Naive thymus-derived CD4-positive, alpha-beta T cell (primary cell): Measurements from ENCODE around the gene SLC5A8. TPM values are rescaled to one million over a fixed set of nuclear protein-coding genes. Genes with fewer than 3 reads are reported as not detected.

Experiments used
- ATAC-seq: fragments of 150-1000 bp; cut with Tn5 transposase; 2 replicates; pipeline ENCODE4 v1.10.0; 2021; ENCODE audit warnings: mild to moderate bottlenecking, moderate library complexity
- CTCF ChIA-PET: fragments of 350-600 bp; sonication (Branson Sonifier 250); formaldehyde crosslinking; loops from one replicate; lab custom pipeline; 2021; ENCODE audit warnings: antibody characterized with exemption; lab: Charles Lee
- POLR2A ChIA-PET: fragments of 350-600 bp; sonication (Branson Sonifier 250); formaldehyde crosslinking; loops from one replicate; lab custom pipeline; 2021; ENCODE audit warnings: antibody characterized with exemption, inconsistent platforms; lab: Charles Lee
- DNase-seq, 9 donors: peaks; one replicate each; pipeline versions ENCODE4 v3.0.0 to v3.0.0-alpha.2; 2020 to 2022; ENCODE audit warnings: mixed read lengths in 1 of 9
- H3K27ac ChIP-seq: one replicate; pipeline ENCODE4 v1.7.0; 2013; ENCODE audit warnings: mild to moderate bottlenecking, low read depth, low read length, moderate library complexity
- H3K27me3 ChIP-seq, 2 donors: one replicate each; pipeline ENCODE4 v1.7.0; 2013; ENCODE audit warnings: low read length in 2 of 2, mild to moderate bottlenecking in 2 of 2, moderate library complexity in 2 of 2; ENCODE audit not compliant: control insufficient read depth in 2 of 2, insufficient read depth in 2 of 2
- H3K36me3 ChIP-seq, 3 experiments: 1 replicate in 2 of 3; 2 replicates in 1 of 3; pipeline ENCODE4 v1.7.0; 2013; ENCODE audit warnings: low read length in 3 of 3, mild to moderate bottlenecking in 3 of 3, moderate library complexity in 1 of 3; ENCODE audit not compliant: insufficient read depth in 3 of 3, control insufficient read depth in 2 of 3
- H3K4me1 ChIP-seq, 2 donors: one replicate each; pipeline ENCODE4 v1.7.0; 2013; ENCODE audit warnings: low read length in 2 of 2, mild to moderate bottlenecking in 2 of 2, moderate library complexity in 1 of 2; ENCODE audit not compliant: control insufficient read depth in 2 of 2, insufficient read depth in 2 of 2
- H3K4me3 ChIP-seq: 2 replicates; pipeline ENCODE4 v1.7.0; 2013; ENCODE audit warnings: mild to moderate bottlenecking, low read length
- H3K9me3 ChIP-seq, 3 experiments: 1 replicate in 2 of 3; 2 replicates in 1 of 3; pipeline ENCODE4 v1.7.0; 2013; ENCODE audit warnings: low read length in 3 of 3; ENCODE audit not compliant: control insufficient read depth in 2 of 3
- H3K27ac Mint-ChIP-seq, 9 donors: one replicate each; pipeline ENCODE4 v1.8.0; 2020 to 2022; ENCODE audit warnings: mixed read lengths in 9 of 9, mild to moderate bottlenecking in 8 of 9, moderate library complexity in 5 of 9, inconsistent platforms in 2 of 9
- H3K27me3 Mint-ChIP-seq, 5 donors: one replicate each; pipeline ENCODE4 v1.8.0; 2021 to 2022; ENCODE audit warnings: mixed read lengths in 5 of 5, mild to moderate bottlenecking in 1 of 5
- H3K36me3 Mint-ChIP-seq, 5 donors: one replicate each; pipeline ENCODE4 v1.8.0; 2020 to 2022; ENCODE audit warnings: mixed read lengths in 5 of 5, mild to moderate bottlenecking in 3 of 5, inconsistent platforms in 1 of 5
- H3K4me1 Mint-ChIP-seq, 7 donors: one replicate each; pipeline ENCODE4 v1.8.0; 2020 to 2022; ENCODE audit warnings: mixed read lengths in 7 of 7, mild to moderate bottlenecking in 3 of 7, inconsistent platforms in 1 of 7
- H3K4me3 Mint-ChIP-seq, 10 donors: one replicate each; pipeline ENCODE4 v1.8.0; 2020 to 2022; ENCODE audit warnings: mild to moderate bottlenecking in 10 of 10, mixed read lengths in 10 of 10, moderate library complexity in 6 of 10, inconsistent platforms in 2 of 10
- H3K9me3 Mint-ChIP-seq, 11 donors: one replicate each; pipeline ENCODE4 v1.8.0; 2020 to 2022; ENCODE audit warnings: mixed read lengths in 11 of 11, mild to moderate bottlenecking in 4 of 11, inconsistent platforms in 1 of 11, moderate library complexity in 1 of 11
- intact Hi-C, 2 donors: fragments of 100-400 bp; cut with micrococcal nuclease; formaldehyde crosslinking; loops; one replicate each; pipeline ENCODE4 v1.15.1; 2023
- polyA plus RNA-seq, 2 donors: library from polyadenylated mRNA; unstranded; fragments of 300-500 nt; fragmentation: Illumina TruSeq; gene quantifications; one replicate each; pipeline ENCODE4 v1.2.3, GENCODE V29; 2021
- total RNA-seq, 6 experiments: library from RNA in 5 of 6; stranded (reverse) in 5 of 6; gene quantifications; 1 replicate in 5 of 6; 2 replicates in 1 of 6; pipeline ENCODE4 v1.2.3 and lab custom pipeline; 2021 to 2026

SLC5A8 gene
- total and polyA plus RNA-seq, 7 experiments from 2014 or later, result not detected

DNA sequence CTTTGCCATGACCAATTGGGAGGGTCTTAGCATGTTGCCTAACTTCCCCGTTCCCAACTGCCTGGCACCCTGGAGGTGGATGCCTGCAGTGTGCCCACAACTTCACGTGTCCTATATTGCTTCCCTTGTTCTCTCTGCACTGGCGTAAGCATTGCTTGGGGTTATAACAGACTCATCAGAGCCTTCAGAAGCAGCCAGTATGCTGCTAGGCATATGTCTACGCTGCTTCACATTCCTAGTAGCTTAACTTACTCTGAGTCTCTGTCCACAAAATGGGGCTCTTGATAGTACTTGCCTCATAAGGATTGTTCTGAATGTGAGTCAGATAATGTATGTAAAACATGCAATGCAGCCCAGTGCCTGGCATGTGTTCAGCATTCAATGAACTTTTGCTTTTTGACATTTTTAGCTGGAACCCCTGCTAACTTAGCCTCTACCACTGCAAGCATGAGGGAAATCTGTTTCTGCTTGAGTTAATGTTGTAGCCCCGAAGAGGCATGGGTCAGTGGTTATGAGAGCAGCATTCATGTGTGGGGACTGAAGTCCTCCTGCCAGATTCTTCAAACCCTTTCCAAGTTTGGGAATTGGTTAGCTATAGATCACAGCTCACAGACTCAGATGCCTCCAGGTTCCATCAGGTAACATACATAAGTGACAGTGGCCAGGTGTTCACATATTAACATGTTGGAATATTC lies 2.8 kb downstream of the SLC5A8 start:
- Mint-ChIP-seq H3K27ac (no peak overlapping the region), H3K27me3 (peaks cover 38 to 54% (median 40%) of the 10 kb centered on the region in 5 donors), H3K9me3 (peaks cover 0 to 2% (median 0%) of the 10 kb centered on the region in 11 donors), H3K36me3 (no peaks in the 10 kb centered on the region), H3K4me1 (peaks cover 0 to 6% (median 0%) of the 10 kb centered on the region in 7 donors), H3K4me3 (no peak overlapping the region)
- H3K4me1 ChIP-seq, result no peaks in the 10 kb centered on the region
- no peaks in the 10 kb centered on the region for H3K27me3 ChIP-seq
- ATAC-seq, result no peak
- POLR2A ChIA-PET, result no interaction called here
- no peak for DNase-seq
- no peaks in the 10 kb centered on the region for H3K36me3 ChIP-seq
- no peak overlapping the region for H3K27ac ChIP-seq
- H3K9me3 ChIP-seq, result no peaks in the 10 kb centered on the region
- CTCF ChIA-PET, result no interaction called here
- intact Hi-C loops, result no loop called here
- H3K4me3 ChIP-seq, result no peak overlapping the region

DNA sequence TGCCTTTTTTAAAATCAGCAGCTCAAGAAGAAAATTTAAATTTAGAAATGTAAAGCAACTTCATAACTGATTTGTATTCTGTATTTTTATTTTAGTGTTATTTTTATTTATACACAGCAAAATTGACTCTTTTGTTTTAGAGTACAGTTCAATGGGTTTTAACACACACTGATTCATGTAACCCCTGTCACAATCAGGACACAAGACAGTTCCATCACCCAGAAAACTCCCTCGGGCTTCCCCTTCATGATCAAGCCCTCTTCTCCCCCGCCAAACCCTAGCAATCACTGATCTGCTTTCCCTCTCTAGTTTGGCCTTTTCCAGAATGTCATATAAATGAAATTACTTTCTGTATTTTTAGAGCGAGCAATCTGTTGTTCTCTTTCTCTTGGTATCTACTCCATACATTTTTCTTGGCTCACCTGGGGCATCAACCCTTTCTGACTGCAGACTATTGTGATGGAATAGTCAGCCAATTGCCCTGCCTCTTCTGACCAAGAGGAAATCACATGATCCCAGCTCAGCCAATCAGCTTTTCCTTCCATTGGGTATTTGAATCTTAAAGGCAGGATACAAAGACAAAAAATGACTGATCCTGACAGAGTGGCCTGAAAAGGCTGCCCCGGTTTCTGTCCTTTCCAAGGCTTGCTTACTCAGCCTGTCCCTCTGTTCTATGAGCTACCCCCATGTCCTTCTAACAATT lies 5.3 kb downstream of the SLC5A8 start:
- Mint-ChIP-seq H3K4me3 (no peak overlapping the region), H3K27me3 (peaks cover 27 to 40% (median 32%) of the 10 kb centered on the region in 5 donors), H3K36me3 (no peaks in the 10 kb centered on the region), H3K9me3 (peaks cover 0 to 2% (median 0%) of the 10 kb centered on the region in 11 donors), H3K4me1 (peaks cover 0 to 6% (median 0%) of the 10 kb centered on the region in 7 donors), H3K27ac (no peak overlapping the region)
- ATAC-seq (no peak), DNase-seq (no peak)
- Histone ChIP-seq H3K4me1 (no peaks in the 10 kb centered on the region), H3K4me3 (no peak overlapping the region), H3K9me3 (no peaks in the 10 kb centered on the region), H3K36me3 (no peaks in the 10 kb centered on the region), H3K27me3 (no peaks in the 10 kb centered on the region), H3K27ac (no peak overlapping the region)
- intact Hi-C loops, result no loop called here
- ChIA-PET CTCF (no interaction called here), POLR2A (no interaction called here)

DNA sequence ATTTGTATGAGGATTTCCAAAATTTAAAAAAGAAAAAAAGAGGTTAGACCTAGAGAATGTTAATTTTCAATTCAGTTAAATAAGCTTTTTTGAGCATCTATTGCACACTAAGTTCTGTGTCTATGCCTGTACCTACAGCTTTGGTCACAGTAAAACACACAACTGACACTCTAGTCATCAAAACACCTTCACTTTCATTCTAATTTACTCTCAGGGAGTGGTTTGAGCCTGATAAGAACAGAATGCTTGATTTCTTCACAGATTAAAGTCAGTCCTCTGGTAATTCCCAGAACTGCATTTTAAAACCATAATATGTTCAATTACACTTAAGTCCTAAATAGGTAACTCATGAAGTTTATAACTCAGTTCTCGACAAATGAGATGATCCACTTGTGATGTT lies 9.2 kb downstream of the SLC5A8 start:
- intact Hi-C loops, result no loop called here
- Histone ChIP-seq H3K36me3 (no peaks in the 10 kb centered on the region), H3K9me3 (no peaks in the 10 kb centered on the region), H3K4me1 (no peaks in the 10 kb centered on the region), H3K27ac (no peak overlapping the region), H3K27me3 (no peaks in the 10 kb centered on the region), H3K4me3 (no peak overlapping the region)
- DNase-seq, result no peak
- Mint-ChIP-seq H3K27ac (no peak overlapping the region), H3K4me1 (no peaks in the 10 kb centered on the region), H3K9me3 (no peaks in the 10 kb centered on the region), H3K36me3 (no peaks in the 10 kb centered on the region), H3K4me3 (no peak overlapping the region), H3K27me3 (peaks cover 0 to 22% (median 11%) of the 10 kb centered on the region in 5 donors)
- no peak for ATAC-seq
- POLR2A ChIA-PET, result no interaction called here
- CTCF ChIA-PET, result no interaction called here

DNA sequence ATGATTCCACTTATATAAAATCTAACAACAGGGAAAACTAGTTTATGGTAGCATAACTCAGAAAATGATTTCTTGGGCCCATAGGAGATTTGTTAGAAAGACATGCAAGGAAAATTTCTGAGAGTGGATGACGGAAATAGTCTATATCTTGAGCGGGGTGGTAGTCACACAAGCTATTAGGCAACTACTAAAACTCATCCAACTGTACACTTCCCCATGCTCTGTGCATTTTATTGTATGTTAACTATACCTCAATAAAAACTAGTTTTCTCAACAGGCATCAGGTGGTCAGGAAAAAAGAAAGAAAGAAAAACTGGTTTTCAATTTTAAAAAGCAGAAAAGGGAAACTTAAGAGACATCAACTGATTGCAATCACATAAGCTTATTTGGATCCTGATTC lies 9.9 kb downstream of the SLC5A8 start:
- Mint-ChIP-seq H3K27ac (no peak overlapping the region), H3K4me1 (no peaks in the 10 kb centered on the region), H3K36me3 (no peaks in the 10 kb centered on the region), H3K27me3 (peaks cover 4 to 18% (median 15%) of the 10 kb centered on the region in 5 donors), H3K4me3 (no peak overlapping the region), H3K9me3 (no peaks in the 10 kb centered on the region)
- no peaks in the 10 kb centered on the region for H3K4me1 ChIP-seq
- H3K27me3 ChIP-seq, result no peaks in the 10 kb centered on the region
- no peak overlapping the region for H3K27ac ChIP-seq
- CTCF ChIA-PET, result no interaction called here
- no peaks in the 10 kb centered on the region for H3K36me3 ChIP-seq
- DNase-seq, result no peak
- no peaks in the 10 kb centered on the region for H3K9me3 ChIP-seq
- POLR2A ChIA-PET, result no interaction called here
- intact Hi-C loops, result no loop called here
- H3K4me3 ChIP-seq, result no peak overlapping the region
- no peak for ATAC-seq

DNA sequence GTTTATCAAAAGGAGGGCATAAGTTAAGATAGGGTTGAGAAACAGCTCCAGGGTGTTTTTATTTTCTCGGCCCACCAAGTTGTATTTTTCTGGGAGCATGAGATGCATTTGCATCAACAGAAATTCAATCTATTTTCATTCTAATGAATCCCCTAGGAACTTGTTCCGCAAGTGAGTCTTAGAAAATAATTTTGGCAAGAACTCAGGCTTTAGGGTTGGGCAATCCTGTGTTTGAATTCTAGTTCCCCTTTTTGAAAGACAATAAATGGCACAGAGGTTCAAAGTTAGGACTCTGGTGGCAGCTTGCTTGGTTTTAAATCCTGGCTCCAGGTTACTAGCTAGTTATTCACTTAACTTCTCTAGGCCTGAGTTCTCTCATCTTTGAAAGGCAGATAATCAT lies 23.7 kb downstream of the SLC5A8 start:
- no peak overlapping the region for H3K4me3 ChIP-seq
- peaks cover 0 to 14% (median 7%) of the 10 kb centered on the region in 5 donors for H3K27me3 Mint-ChIP-seq
- H3K36me3 Mint-ChIP-seq, result no peaks in the 10 kb centered on the region
- no peaks in the 10 kb centered on the region for H3K4me1 ChIP-seq
- CTCF ChIA-PET, result no interaction called here
- ATAC-seq (no peak), DNase-seq (no peak)
- H3K4me3 Mint-ChIP-seq, result no peak overlapping the region
- intact Hi-C loops, result no loop called here
- H3K36me3 ChIP-seq, result no peaks in the 10 kb centered on the region
- no peaks in the 10 kb centered on the region for H3K4me1 Mint-ChIP-seq
- H3K27me3 ChIP-seq, result no peaks in the 10 kb centered on the region
- H3K9me3 Mint-ChIP-seq, result no peaks in the 10 kb centered on the region
- H3K27ac Mint-ChIP-seq, result no peak overlapping the region
- POLR2A ChIA-PET, result no interaction called here
- no peak overlapping the region for H3K27ac ChIP-seq
- H3K9me3 ChIP-seq, result no peaks in the 10 kb centered on the region

DNA sequence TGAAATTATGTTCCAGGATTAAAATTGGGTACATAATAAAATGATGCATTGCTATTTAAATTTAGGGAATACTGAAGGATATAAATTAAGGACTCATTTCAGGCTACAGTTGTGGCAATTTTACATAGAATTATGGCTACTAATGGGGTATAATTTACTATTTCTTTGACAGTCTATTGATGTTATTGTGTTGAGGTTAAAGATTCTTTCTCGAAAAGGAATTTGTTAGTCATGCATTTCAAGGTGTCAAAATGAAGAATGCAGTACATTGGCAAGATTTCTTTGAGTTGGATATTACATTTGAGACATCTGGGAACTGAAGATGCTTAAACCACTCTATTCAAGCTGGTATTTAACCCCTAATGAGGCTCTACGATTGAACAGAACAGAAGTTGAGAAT lies 28.3 kb downstream of the SLC5A8 start:
- DNase-seq (no peak), ATAC-seq (no peak)
- Mint-ChIP-seq H3K4me1 (no peaks in the 10 kb centered on the region), H3K36me3 (no peaks in the 10 kb centered on the region), H3K4me3 (no peak overlapping the region), H3K9me3 (no peaks in the 10 kb centered on the region), H3K27ac (no peak overlapping the region), H3K27me3 (peaks cover 0 to 9% (median 6%) of the 10 kb centered on the region in 5 donors)
- Histone ChIP-seq H3K4me1 (no peaks in the 10 kb centered on the region), H3K27me3 (no peaks in the 10 kb centered on the region), H3K36me3 (no peaks in the 10 kb centered on the region), H3K27ac (no peak overlapping the region), H3K4me3 (no peak overlapping the region), H3K9me3 (no peaks in the 10 kb centered on the region)
- POLR2A ChIA-PET, result no interaction called here
- intact Hi-C loops, result no loop called here
- CTCF ChIA-PET, result no interaction called here

DNA sequence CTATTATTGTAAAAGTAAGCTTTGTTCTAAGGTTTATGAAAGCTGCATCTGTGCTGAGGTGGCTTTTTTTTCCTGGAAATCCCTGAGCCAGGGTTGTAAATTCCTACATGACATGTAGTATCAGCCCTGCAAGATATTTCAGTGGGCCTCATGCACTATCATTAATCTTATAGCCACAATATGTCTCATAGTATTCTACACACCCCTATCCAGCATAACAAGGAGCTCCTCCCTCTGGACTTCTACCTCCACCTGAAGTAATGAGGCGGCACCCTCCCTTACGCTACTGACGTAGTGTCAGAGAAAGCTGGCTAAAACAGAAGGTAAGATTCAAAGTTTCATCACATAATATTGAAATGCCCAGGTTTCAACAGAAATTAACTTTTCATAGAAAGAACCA lies 35.5 kb downstream of the SLC5A8 start:
- POLR2A ChIA-PET, result interaction anchor here (0.6 kb wide), 1 partner anchor 1779 kb away, joined by 3 read pairs; no protein-coding TSS in a partner anchor
- intact Hi-C loops, result no loop called here
- no peaks in the 10 kb centered on the region for H3K9me3 ChIP-seq
- peaks cover 6 to 16% (median 14%) of the 10 kb centered on the region in 5 donors for H3K27me3 Mint-ChIP-seq
- no peaks in the 10 kb centered on the region for H3K36me3 Mint-ChIP-seq
- DNase-seq, result no peak
- no peak overlapping the region for H3K4me3 Mint-ChIP-seq
- no peak overlapping the region for H3K27ac Mint-ChIP-seq
- H3K36me3 ChIP-seq, result no peaks in the 10 kb centered on the region
- CTCF ChIA-PET, result no interaction called here
- no peaks in the 10 kb centered on the region for H3K4me1 ChIP-seq
- no peak for ATAC-seq
- H3K27ac ChIP-seq, result no peak overlapping the region
- H3K4me3 ChIP-seq, result no peak overlapping the region
- H3K27me3 ChIP-seq, result no peaks in the 10 kb centered on the region
- peaks cover 0 to 16% (median 4%) of the 10 kb centered on the region in 11 donors for H3K9me3 Mint-ChIP-seq
- H3K4me1 Mint-ChIP-seq, result no peaks in the 10 kb centered on the region
